GM19023 (cell line): Measurements from ENCODE around the gene NTSR2.

ENCODE experiments used
- ATAC-seq: cut with Tn5 transposase; IDR thresholded peaks from one replicate; pipeline ENCODE4 v1.9.1; 2021; ENCODE audit warnings: mild to moderate bottlenecking, moderate library complexity; ENCODE audit not compliant: unreplicated experiment

NTSR2 gene

DNA sequence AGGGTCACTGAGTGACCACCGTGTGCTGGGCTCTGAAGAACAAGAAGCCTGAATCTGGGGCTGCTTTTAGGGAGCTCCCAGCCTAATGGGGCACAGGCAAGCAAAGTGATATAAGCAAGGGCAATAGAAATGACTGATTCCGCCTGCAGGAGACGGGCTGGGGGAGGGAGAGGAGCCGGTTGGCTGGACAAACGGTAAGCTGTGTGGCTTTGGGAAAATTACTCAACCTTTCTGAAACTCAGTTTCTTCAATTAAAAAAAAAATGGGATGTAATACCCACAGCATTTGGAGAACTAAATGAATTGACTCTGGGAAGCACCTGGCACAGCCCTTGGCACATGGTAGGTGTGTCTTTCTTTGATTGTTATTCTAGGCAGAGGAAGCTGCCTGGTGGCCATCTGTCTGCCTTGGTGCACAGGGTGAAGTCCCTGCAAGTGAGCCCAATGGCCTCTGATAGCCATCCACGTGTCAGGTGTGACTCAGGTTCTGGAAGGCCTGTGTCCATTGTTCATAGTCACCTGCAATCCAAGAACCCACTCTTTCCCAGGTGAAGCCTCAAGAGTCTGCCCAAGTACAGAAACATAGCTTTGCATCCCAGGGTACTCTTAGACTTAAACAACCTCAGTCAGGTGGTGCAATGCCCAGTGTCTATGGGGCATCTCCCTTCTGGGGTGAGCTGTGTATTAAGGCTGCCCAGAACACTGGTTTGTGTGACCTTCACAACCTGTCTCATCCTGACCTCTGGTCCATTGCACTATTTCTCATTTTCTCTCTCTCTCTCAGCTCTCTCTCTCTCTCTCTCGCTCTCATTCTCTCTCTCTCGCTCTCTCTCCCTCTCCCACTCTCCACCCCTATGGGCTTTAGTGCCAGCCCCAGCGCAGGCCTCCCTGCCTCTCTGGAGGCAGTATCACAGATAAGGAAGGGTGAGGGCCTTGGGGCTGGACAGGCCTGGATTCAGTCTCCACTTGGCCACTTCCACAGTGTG, 30.0 kb upstream of the NTSR2 start:
- ATAC-seq: no peak

DNA sequence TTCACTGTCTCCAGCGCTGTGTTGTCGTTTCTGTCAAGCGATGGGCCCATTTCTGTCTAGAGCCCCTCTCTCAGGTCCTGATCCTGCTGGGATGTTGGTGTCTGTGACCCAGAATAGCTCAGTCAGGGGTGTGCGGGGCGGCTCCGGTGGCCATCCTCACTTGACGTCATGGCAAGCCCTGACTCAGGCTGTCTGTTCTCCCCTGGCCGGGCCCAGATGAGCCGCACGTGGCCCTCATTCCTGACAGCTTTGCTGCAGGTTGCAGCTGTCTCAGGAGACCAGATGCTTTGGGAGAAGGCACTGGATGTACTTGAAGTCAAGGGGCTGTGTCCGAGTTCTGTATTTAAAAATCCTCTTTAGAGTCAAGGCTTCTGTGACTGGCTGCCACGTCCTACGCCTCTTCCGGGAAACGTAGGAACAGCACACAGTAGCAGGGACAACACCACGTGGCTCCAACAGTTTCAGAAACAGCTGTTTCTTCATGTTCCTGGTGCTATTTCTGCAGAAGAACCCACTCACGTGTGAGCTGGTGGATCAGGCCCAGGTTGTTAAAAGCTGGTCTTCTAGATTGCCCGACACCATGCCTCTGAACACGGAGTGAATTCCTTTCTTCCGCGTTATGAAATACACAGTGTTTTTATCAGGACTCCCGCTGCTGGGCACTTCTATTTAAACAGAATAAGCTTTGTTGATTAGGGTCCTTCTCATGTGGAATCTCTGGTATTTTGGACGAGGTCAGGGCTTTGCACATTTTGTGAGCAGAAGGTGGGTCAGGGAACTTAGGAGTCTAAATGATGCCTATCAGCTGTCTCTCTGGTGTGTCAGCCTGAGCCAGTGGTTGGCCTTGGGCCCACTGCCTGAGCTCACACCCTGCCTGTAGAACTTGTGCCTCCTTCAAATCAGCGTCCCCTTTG, 28.3 kb upstream of the NTSR2 start:
- ATAC-seq: no peak

DNA sequence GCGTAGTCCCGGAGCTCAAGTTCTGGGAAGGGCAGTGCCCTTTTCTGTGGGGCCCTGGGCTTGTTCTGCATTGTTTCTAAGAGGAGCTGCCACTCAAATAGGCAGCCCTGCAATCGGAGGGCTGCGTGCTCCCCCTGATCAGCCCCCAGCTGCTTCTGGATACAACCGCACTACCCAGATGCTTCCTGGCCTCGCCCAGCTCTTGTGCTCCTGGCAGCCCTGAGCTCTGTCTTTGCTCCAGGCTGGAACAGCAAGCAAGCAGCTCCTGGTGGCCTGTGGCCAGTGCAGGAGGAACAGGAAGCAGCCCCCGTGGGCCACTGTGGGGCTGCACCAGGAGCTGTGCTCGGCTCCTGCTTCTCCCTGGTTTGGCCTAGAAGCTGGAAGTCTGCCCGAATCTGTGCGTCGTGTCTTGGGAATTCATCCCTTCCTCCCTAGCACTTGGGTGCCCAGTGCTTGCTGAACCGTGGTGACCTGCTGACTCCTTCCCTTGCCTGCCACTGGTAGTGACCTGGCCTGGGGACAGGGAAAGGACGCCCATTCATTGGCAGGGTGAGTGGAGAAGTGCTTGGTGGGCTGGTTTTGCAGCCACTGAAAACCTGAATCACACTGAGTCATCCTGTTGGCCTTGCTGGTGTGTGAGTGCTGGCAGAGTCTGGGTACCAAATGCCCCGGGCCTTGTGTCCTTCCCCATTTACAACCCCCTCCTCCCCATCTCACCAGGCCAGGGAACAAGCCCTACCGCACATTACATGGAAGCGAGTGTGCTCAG, 27.3 kb upstream of the NTSR2 start:
- no peak for ATAC-seq

DNA sequence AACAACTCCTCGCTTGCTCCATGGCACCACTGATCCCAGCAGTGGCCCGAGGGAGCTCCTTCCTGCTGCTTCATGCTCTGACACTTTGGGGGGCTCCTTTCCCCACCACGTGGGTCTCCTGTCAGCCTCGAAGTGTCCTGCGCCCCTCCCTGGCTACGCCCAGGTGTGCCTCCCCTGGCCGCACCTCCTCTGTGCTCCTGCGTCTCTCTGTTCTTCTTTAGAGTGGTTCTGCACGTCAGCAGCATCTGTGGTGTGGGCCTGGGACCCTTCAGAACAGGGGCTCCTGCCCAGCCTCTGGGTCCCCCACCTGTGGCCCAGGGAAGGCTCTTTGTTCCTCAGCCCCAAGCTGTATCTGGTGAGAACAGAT, 26.7 kb upstream of the NTSR2 start:
- no peak for ATAC-seq

DNA sequence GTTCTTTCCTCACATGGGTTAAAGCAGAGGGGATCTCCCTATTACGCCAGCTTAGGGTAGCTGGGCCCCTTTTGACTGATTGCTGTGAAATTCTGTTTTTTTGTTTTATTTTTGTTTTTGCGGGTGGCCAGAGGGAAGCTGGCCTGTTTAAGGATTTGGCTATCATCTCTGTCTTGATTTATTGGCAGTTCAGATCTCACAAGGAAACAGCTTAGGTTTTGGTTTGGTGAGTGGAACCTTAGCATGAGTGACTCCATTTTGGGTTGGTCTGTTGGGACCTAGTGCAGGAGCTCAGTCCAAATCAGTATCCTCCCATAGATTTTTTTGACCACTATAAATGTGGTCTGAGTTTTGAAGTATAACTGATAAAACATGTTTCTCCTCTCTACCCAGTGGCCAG, 25.6 kb upstream of the NTSR2 start:
- no peak for ATAC-seq

DNA sequence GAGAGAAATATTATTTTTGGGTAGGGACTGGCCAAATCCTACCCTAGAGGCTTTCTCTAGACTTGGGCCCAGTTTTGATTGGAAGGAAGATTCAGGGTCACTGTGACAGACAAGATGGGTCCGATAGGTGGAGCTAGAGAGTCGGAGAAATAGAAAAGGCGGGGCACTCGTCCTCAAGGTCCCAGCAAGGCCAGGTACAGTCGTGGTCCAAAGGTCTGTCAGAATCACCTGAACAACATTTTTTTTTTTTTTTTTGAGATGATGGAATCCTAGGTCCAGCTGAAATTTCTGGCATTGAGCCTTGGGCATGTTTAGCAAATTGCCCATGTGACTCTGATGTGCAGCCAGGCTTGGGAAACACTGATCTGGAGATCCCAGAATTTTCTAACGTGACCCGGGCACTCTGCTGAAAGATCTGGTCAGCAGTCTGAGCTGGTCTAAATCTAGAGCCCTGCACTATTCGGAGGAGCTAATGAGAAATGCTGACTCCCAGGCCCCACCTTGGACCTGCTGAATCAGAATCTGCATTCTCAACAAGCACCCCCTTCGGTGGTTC, 23.0 kb upstream of the NTSR2 start:
- peak; percentile 78 for ATAC-seq

DNA sequence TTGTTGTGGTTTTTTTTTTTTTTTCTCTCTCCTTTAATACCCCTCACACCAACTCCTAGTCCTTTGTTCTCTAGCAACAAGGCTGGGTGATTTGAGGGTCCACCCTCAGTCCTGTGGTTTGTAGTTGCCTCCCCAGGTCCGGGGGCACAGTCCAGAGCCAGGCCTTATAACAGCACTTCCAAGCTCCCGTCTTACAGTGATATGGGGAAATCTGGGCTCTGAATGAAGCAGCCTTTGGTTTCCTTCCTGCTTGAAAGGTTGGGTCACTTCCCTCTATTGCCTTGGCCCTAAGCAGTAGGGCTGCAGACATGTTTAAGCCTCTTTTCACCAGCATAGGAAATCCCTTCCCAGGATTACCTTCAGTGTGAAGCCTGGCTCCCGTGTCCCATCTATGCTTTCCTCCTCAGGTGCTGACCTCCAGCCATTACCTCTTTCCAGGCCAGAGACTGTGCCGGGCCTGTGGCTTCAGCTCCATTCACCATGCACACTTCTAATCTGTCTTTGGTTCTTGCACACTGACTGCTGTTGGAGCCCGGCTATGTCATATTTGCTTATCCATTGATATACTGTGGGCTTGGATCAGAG, 21.2 kb upstream of the NTSR2 start:
- no peak for ATAC-seq

DNA sequence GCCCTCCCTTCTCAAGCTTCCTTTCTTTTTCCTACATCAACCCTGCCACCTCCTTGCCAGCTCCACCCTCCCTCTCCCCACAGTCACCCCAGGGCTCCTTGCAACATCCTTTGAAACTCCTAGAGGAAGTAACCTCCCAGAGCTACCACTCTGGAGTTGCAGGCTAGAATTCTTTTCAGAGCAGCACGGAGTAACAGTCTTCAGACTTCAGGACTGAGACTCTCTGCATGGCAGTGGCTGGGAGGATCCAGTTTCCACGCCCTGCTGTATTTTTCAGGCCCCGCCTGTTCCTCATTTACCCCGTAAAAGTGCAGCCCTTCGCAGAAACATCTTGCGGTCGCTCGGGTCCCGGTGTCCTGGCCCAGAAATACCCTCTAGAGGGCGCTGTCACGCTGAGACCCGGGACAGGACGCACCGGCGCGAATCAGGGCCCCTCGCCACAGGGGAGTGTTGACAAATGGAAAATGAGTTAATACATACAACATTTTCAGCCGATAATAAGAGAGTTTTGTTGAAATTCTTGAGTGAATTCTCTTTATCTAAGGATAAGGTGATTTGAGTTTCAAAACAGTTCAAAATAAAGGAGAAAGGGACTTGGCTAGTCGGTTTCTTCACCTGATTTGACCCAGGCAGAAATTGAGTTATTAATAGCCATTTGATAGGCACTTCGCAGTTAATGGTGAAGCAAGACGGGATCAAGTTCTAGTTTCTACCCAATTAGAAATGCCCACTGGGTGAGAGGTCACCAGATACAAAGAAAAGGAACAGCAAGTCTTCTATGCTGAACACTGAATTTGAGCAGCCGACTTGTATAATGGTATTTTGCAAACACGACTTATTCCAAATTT, 18.5 kb upstream of the NTSR2 start:
- no peak for ATAC-seq

DNA sequence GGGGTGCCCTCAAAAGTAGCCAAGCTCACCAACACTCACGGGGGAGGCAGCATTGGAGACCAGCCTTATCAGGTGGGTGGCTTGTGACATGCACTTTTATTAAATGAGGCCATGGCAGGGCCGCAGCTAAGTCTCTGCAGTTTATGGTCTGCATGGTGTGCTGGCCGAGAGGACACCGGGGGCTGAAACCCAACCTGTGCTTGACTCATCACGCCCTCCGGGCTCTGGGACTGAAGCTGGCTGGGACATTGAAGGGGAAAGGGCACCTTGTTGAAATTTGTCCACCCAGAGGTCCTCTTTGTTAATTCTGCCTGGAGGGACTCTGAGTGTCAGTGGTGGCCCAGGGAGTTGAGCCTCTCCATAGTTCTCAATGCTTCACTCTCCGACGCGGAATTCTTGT, 17.7 kb upstream of the NTSR2 start:
- no peak for ATAC-seq

DNA sequence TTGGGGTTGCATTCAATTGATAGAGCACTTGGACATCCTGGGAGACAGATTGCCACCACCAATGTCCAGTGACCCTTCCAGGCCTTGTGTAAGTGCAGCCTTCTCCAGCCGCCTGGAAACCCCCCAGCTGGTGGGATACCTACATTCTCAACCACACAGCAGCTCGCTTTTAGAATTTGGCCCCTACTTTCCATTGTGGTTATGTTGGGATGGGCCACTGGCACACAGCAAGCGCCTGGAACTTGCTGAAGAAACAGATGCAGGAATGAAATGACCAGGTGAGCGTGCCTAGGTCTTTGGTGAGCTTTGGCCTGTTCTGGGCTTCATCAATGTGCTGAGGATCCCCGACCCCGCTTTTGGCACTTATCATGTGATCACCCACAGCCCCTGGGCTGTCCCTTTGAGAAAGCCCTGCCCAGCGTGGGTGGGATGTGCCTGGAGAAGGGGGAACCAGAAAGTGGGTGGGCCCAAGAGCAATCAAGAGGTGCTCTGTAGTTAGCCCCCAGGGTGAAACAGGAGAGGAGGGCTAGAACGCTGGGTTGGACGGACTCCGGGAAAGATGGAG, 16.0 kb upstream of the NTSR2 start:
- ATAC-seq: no peak

DNA sequence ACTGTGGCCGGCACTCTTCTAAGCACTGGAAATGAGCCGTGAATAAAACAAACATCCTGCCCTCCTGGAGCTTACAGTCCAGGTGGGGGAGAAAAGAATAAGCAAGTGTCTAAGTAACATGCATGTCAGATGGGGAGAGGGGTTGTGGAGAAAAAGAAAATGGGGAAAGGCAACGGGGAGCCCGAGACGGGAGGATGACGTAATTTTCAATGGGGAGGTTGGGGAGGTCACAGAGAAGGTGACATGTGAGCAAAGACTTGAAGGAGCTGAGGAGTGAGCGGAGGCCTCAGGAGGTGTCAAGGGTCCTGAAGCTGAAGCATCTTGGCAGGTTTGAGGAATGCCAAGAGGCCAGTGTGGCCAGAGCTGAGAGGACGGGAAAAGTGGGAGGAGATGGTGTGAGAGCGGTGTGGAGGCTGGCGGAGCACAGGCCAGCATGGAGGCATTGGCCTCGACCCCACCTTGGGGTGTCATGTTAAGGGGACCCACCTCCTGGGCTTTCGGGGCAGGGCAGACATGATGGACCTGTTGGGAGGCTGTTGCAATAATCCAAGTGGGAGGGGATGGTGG, 15.0 kb upstream of the NTSR2 start:
- no peak for ATAC-seq

DNA sequence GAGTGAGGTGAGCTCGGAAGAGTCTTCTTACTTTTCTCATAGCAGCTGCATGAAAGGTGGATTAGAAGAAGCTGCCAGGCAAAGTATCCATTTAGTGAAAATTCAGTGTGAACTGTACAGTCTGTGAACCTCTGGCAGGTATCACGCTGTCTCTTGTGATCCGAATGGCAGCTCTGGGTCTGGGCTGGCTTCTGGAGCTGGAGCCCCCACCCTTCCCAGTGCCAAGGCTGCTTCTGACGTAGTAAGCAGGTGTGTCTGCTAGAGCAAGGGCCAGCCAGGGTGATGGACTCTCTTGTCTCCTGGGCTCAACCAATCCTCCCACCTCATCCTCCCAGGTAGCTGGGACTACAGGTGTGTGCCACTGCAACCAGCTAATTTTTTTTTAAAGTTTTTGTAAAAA, 14.0 kb upstream of the NTSR2 start:
- no peak for ATAC-seq

DNA sequence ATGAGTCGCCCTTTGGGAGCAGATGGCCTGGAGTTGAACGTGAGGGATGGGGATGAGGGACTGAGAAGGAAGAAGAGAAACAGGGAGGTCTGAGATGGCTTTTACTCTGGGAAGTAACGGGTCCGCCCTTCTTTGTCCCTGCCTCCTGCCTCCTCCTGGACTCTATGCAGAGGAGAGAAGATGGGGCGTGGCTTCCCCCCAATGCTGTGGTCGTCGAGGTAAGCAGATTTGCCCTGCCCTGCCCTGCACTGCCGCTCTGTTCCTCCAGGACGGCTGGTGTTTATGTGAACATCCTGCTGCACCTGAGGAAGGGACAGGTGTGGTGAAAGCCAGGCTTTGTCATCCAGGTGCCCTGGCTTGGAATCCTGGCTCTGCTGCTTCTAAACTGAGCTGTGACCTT, 13.5 kb upstream of the NTSR2 start:
- no peak for ATAC-seq

DNA sequence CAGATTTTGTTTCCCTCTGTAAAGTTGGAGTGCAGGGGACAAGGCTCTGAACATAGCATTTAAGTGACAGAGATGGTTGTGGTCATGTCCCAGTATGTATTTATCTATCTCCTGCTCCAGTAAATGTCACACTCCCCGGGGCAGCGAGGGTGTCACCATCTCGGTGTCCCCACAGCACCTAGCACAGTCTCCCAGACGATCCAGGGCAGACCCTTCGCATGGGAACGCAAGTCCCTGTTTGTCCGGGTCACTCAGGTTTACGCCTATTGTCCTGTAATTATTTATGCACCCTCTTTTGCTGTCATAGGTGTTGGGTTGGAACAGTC, 12.6 kb upstream of the NTSR2 start:
- no peak for ATAC-seq

DNA sequence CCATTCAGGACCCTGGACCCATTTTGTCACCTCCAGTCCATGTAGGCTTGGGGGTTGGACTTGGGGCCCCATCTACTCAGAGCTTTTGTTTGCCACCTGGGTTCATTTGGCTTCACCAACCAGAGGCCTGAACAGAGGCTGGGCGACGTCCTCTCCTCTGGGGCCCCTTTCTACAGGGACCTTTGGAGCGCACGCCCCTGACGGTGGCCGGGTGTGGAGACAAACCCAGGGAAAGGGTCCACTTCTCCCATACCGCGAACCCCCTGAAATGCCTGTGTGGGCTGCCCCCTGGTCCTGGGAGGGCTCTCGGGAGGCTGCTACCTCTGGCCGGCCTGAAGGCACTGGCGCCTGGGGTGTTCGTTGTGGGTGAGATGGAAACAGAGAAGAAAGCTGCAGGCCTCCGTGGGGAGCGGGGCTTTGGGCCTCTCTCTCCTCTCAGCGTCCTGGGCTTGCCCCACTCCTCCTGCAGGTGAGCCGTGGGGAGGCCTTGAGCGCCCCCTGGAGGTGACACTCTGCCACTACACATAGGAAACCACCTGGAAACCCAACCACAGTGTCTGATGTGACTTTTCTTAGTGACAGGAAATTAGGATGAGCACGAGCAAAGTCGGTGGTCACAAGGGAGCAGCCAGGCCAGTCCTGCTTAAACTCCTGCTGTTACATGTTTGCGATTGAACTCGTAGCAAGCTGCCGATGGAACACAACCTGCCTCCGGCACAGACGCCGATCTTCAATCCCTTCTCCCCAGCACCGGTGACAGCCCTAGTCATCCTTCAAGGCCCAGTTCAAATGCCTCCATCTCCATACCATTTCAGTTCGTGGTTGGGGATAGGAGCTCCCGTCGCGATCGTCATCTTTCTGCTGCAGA, 12.0 kb upstream of the NTSR2 start:
- ATAC-seq: no peak

DNA sequence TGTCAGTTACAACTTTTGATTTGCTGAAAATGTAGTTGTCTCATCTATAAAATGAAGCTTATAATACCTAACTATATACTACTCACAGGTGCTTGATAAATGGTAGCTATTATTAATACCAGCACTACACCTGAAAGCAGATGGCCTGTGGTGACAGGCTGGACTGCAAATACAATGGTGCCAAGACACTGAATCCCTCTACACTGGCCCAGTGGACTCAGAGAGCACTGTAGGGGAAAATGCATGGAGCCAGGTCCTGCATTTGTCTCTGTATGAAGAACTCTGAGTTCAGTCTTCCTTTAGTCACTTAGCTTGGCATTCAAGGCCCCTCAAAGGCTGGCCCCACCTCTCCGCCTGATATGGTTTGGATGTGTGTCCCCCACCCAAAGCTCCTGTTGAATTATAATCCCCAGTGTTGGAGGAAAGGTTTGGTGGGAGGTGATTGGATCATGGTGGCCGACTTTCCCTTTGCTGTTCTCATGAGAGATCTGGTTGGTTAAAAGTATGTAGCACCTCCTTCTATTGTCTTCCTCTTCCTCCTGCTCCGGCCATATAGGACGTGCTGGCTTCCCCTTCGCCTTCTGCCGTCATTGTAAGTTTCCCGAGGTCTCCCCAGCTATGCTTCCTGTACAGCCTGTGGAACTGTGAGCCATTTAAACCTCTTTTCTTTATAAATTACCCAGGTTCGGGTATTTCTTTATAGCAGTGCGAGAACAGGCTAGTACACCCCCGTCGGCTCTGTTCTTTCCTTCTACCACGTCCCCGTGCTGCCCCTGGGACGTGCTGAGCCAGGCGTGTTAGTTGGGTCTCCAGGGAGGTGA, 11.1 kb upstream of the NTSR2 start:
- no peak for ATAC-seq

DNA sequence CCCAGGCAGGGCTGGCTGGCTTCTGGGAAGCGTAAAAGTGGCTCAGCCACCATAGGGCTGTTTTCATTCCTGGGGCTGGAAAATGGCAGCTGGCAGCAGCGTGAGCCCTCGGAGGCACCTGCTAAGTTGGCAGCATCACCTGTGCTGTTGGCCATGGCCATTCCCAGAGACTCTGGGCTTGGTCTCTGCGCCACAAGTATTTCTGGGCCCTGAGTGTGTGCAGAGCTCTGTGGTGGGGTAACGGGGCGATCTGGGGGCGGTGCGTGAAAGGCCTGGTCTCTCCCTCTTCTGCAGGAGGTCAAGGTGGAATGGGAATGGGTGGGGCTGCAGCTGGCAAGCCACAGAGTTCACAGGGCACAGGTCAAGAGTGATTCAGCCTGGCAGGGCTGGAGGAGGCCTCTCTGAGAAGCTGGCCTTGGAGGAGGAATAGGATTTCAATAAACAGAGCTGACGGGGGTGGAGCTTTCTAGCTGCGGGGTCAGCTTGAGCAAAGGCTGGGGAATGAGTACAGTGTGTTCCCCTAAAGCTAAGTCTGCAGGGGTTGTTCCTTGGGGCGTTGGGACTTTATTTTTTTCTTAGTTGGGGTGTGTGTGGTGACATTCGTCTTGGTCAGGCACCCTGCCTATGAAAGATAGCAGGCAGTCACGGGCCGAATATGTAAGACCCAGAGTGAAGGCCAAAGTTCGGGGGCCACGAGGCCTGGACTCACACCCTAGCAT, 10.3 kb upstream of the NTSR2 start:
- ATAC-seq: no peak
